Endothelial cell of umbilical vein (primary cell): Measurements from ENCODE around the gene COL19A1. TPM values are rescaled to one million over a fixed set of nuclear protein-coding genes. Genes with fewer than 3 reads are reported as not detected.

Experiments
- BruUV-seq: library from RNA; stranded (reverse); fragments of 400-500 nt; replicated peaks from 2 replicates; lab custom pipeline; 2021; lab: Mats Ljungman, UMichigan
- CTCF ChIA-PET: fragments of 300-600, 350-600 bp; sonication (Branson Sonifier 250); formaldehyde crosslinking; loops from one replicate; lab custom pipeline; 2021; ENCODE audit warnings: antibody characterized with exemption, inconsistent platforms; lab: Charles Lee
- POLR2A ChIA-PET: fragments of 300-600, 350-600 bp; sonication (Branson Sonifier 250); formaldehyde crosslinking; loops from one replicate; lab custom pipeline; 2021; ENCODE audit warnings: antibody characterized with exemption, inconsistent platforms; lab: Charles Lee
- DNase-seq: peaks from one replicate; pipeline ENCODE4 v3.0.0-alpha.2; 2011; ENCODE audit warnings: low read depth, low spot score
- FAIRE-seq: peaks from 2 replicates; lab custom pipeline; 2011; peaks lifted over from hg19 to GRCh38; lab: Jason Lieb, UNC
- H2AFZ ChIP-seq: 2 replicates; pipeline ENCODE4 v1.6.0; 2012; ENCODE audit warnings: low read depth, low read length, control low read depth, inconsistent platforms
- H3K27ac ChIP-seq: 2 replicates; pipeline ENCODE4 v1.5.1; 2011; ENCODE audit warnings: low read depth, mild to moderate bottlenecking, control low read depth, low read length, moderate library complexity; ENCODE audit not compliant: insufficient read depth
- H3K27me3 ChIP-seq, 2 experiments: 2 replicates each; pipeline versions ENCODE4 v1.6.0 to v1.6.1; 2011; ENCODE audit warnings: low read length in 2 of 2, mixed read lengths in 1 of 2; ENCODE audit not compliant: control insufficient read depth in 2 of 2, insufficient read depth in 2 of 2
- H3K36me3 ChIP-seq, 2 experiments: 2 replicates in 1 of 2; 3 replicates in 1 of 2; pipeline ENCODE4 v1.5.1; 2011; ENCODE audit warnings: low read length in 2 of 2, mild to moderate bottlenecking in 1 of 2, moderate library complexity in 1 of 2; ENCODE audit not compliant: control insufficient read depth in 2 of 2, insufficient read depth in 2 of 2; ENCODE audit errors: extremely low read depth in 1 of 2
- H3K4me1 ChIP-seq: 3 replicates; pipeline ENCODE4 v1.5.1; 2011; ENCODE audit warnings: mild to moderate bottlenecking, low read length; ENCODE audit not compliant: control insufficient read depth, insufficient read depth; ENCODE audit errors: extremely low read depth
- H3K4me2 ChIP-seq: 2 replicates; pipeline ENCODE4 v1.6.1; 2011; ENCODE audit warnings: low read length, control low read depth, mixed read lengths; ENCODE audit not compliant: insufficient read depth
- H3K4me3 ChIP-seq, 3 experiments: fragments of 200-600 bp in 1 of 3; sonication (generic), shearing (Covaris generic) in 1 of 3; replicated peaks in 1 of 3; 2 replicates each; pipeline ENCODE4 v1.5.1; 2011 to 2016; ENCODE audit warnings: control low read depth in 3 of 3, low read length in 3 of 3, mild to moderate bottlenecking in 2 of 3, inconsistent platforms in 1 of 3, low read depth in 1 of 3, moderate library complexity in 1 of 3; ENCODE audit not compliant: insufficient read depth in 1 of 3
- H3K79me2 ChIP-seq: 2 replicates; pipeline ENCODE4 v1.6.0; 2012; ENCODE audit warnings: low read length, inconsistent platforms; ENCODE audit not compliant: control insufficient read depth, insufficient read depth
- H3K9ac ChIP-seq: replicated peaks from 2 replicates; pipeline ENCODE3; 2011; ENCODE audit warnings: low read length, control low read depth; ENCODE audit not compliant: insufficient read depth; ENCODE audit errors: extremely low read depth
- H3K9me1 ChIP-seq: replicated peaks from 3 replicates; pipeline ENCODE4 v1.6.0; 2011; ENCODE audit warnings: mild to moderate bottlenecking, low read length; ENCODE audit not compliant: control insufficient read depth, insufficient read depth; ENCODE audit errors: extremely low read depth
- H3K9me3 ChIP-seq: replicated peaks from 2 replicates; pipeline ENCODE4 v1.5.1; 2012; ENCODE audit warnings: low read length, inconsistent platforms; ENCODE audit not compliant: control insufficient read depth, insufficient read depth
- H4K20me1 ChIP-seq: replicated peaks from 2 replicates; pipeline ENCODE3; 2011; ENCODE audit warnings: mild to moderate bottlenecking, low read length; ENCODE audit not compliant: control insufficient read depth, insufficient read depth; ENCODE audit errors: extremely low read depth
- CTCF ChIP-seq, 2 donors: IDR thresholded peaks; 1 replicate in 1 of 2; 2 replicates in 1 of 2; pipeline ENCODE4 v1.5.1; 2011; ENCODE audit warnings: low read length in 2 of 2, mild to moderate bottlenecking in 2 of 2, moderate library complexity in 2 of 2, control low read depth in 1 of 2, inconsistent platforms in 1 of 2, low read depth in 1 of 2; ENCODE audit not compliant: insufficient read depth in 1 of 2; ENCODE audit errors: extremely low read depth in 1 of 2
- EZH2 ChIP-seq: IDR thresholded peaks from 2 replicates; pipeline ENCODE4 v1.6.1; 2012; ENCODE audit warnings: borderline replicate concordance, low read depth, mild to moderate bottlenecking, moderate library complexity, low read length, inconsistent platforms; ENCODE audit not compliant: severe bottlenecking
- FOS ChIP-seq: IDR thresholded peaks from 2 replicates; pipeline ENCODE4 v1.6.1; 2011; ENCODE audit warnings: mild to moderate bottlenecking, low read length, moderate library complexity, borderline replicate concordance; ENCODE audit not compliant: insufficient read depth
- GATA2 ChIP-seq: IDR thresholded peaks from 2 replicates; pipeline ENCODE4 v1.7.0; 2011; ENCODE audit warnings: low read depth, mild to moderate bottlenecking, moderate library complexity, mixed read lengths, low read length; ENCODE audit not compliant: insufficient read length, insufficient read depth
- JUN ChIP-seq: IDR thresholded peaks from 2 replicates; pipeline ENCODE4 v1.6.1; 2011; ENCODE audit warnings: borderline replicate concordance, low read depth; ENCODE audit not compliant: insufficient read length, insufficient read depth
- MAX ChIP-seq: IDR thresholded peaks from 2 replicates; pipeline ENCODE4 v1.6.1; 2011; ENCODE audit not compliant: insufficient read depth, insufficient read length
- MYC ChIP-seq: IDR thresholded peaks from one replicate; pipeline ENCODE4 v1.6.1; 2011; ENCODE audit warnings: mild to moderate bottlenecking, low read depth, low read length
- POLR2A ChIP-seq: IDR thresholded peaks from 2 replicates; pipeline ENCODE4 v1.6.1; 2012; ENCODE audit warnings: low read depth, mild to moderate bottlenecking, control low read depth, low read length
- POLR2AphosphoS5 ChIP-seq: IDR thresholded peaks from 2 replicates; pipeline ENCODE4 v1.6.1; 2012; ENCODE audit warnings: low read depth, mild to moderate bottlenecking, control low read depth, low read length, moderate library complexity; ENCODE audit not compliant: insufficient read depth
- dilution Hi-C: fragments of 300-500 bp; cut with MboI; formaldehyde crosslinking; loops from one replicate; pipeline ENCODE4 v1.15.0; 2019; ENCODE audit warnings: low sequenced_read_pairs; ENCODE audit not compliant: extremely low pct_ligation_motif_present
- intact Hi-C: fragments of 100-400 bp; cut with micrococcal nuclease; formaldehyde crosslinking; loops from one replicate; pipeline ENCODE4 v1.10.0; 2022
- polyA plus RNA-seq, 4 experiments: library from polyadenylated mRNA; depleted of rRNA in 3 of 4; stranded (reverse) in 3 of 4; unstranded in 1 of 4; fragments of >200 nt; gene quantifications; 2 replicates each; pipeline versions ENCODE4 v1.2.1 to v1.2.3, GENCODE V29; 2011 to 2012; ENCODE audit warnings: missing spikeins in 1 of 4
- total RNA-seq: library from RNA; stranded (reverse); gene quantifications from 2 replicates; pipeline ENCODE4 v1.2.3, GENCODE V29; 2021

Gene COL19A1
- total and polyA plus RNA-seq, 2 donors (not counting 3 experiments of a cell fraction or from before 2014, with no cell fraction given): not detected

GRCh38 chr6:69954733-69955132 lies 88.4 kb downstream of the COL19A1 start:
- H3K4me2 ChIP-seq: no peak overlapping the region
- H3K9me1 ChIP-seq: no peaks in the 10 kb centered on the region
- intact Hi-C loops (no loop called here), dilution Hi-C loops (no loop called here)
- H3K9ac ChIP-seq: no peak overlapping the region
- no peaks in the 10 kb centered on the region for H3K36me3 ChIP-seq
- no peak overlapping the region for H3K4me3 ChIP-seq
- H3K9me3 ChIP-seq: no peaks in the 10 kb centered on the region
- no peaks in the 10 kb centered on the region for H4K20me1 ChIP-seq
- no peak for FAIRE-seq
- H2AFZ ChIP-seq: no peak overlapping the region
- DNase-seq: no peak
- TF ChIP-seq POLR2AphosphoS5 (no peak), GATA2 (no peak), POLR2A (no peak), CTCF (IDR thresholded peaks at IDR 0.05; ENCODE audit: extremely low read depth in 1 of 2, insufficient read depth in 1 of 2, low read depth in 1 of 2, low read length in 2 of 2) (no peak), JUN (no peak), MAX (no peak), EZH2 (no peak), FOS (no peak), MYC (no peak)
- no peaks in the 10 kb centered on the region for H3K27me3 ChIP-seq
- H3K4me1 ChIP-seq: no peaks in the 10 kb centered on the region
- BruUV-seq: no TSS peak
- ChIA-PET POLR2A (no interaction called here), CTCF (no interaction called here)
- H3K27ac ChIP-seq: no peak overlapping the region
- H3K79me2 ChIP-seq: no peaks in the 10 kb centered on the region
